Gastroesophageal sphincter (tissue), 4 donors: ENCODE data around the gene LRRC4. TPM values are rescaled to one million over a fixed set of nuclear protein-coding genes. Genes with fewer than 3 reads are reported as not detected.

Source experiments
- ATAC-seq: fragments of 150-250 bp; one replicate; pipeline ENCODE4 v1.9.1; 2016; ENCODE audit warnings: mild to moderate bottlenecking, moderate library complexity
- H3K27ac ChIP-seq, 4 donors: fragments of 200-600 bp; sonication (generic) in 3 of 4; 1 replicate in 3 of 4; 2 replicates in 1 of 4; pipeline ENCODE4 v1.5.1; 2016 to 2019
- H3K27me3 ChIP-seq: fragments of 200-600 bp; sonication (generic); one replicate; pipeline ENCODE4 v1.5.1; 2019
- H3K36me3 ChIP-seq, 2 donors: fragments of 200-600 bp; sonication (generic); one replicate each; pipeline ENCODE4 v1.5.1; 2019; ENCODE audit warnings: control low read depth in 1 of 2
- H3K4me1 ChIP-seq, 3 donors: fragments of 200-600 bp; sonication (generic); 1 replicate in 2 of 3; 2 replicates in 1 of 3; pipeline ENCODE4 v1.5.1; 2016 to 2019; ENCODE audit warnings: control low read depth in 2 of 3
- H3K4me3 ChIP-seq, 2 donors: fragments of 200-600 bp; sonication (generic); one replicate each; pipeline ENCODE4 v1.5.1; 2019; ENCODE audit warnings: mild to moderate bottlenecking in 1 of 2, moderate library complexity in 1 of 2
- H3K9me3 ChIP-seq, 3 donors: fragments of 200-600 bp; sonication (generic); one replicate each; pipeline ENCODE4 v1.5.1; 2017 to 2019; ENCODE audit warnings: control low read depth in 2 of 3
- EP300 ChIP-seq: sonication (generic); formaldehyde crosslinking; IDR thresholded peaks from one replicate; pipeline ENCODE4 v1.6.1; 2017; ENCODE audit warnings: antibody characterized with exemption, mild to moderate bottlenecking
- POLR2A ChIP-seq, 2 donors: fragments of 450-650 bp; IDR thresholded peaks; one replicate each; pipeline ENCODE4 v1.6.1; 2017; ENCODE audit warnings: antibody characterized with exemption in 2 of 2, mild to moderate bottlenecking in 2 of 2, moderate library complexity in 1 of 2
- POLR2AphosphoS5 ChIP-seq: sonication (generic); formaldehyde crosslinking; IDR thresholded peaks from one replicate; pipeline ENCODE4 v1.6.1; 2017; ENCODE audit warnings: antibody characterized with exemption
- WGBS, 2 donors: methylation state at CpG; one replicate each; pipeline ENCODE4 v1.1.5; 2018; ENCODE audit warnings: low coverage in 1 of 2; 5-methylcytosine and 5-hydroxymethylcytosine counted together
- total RNA-seq, 4 donors: library from RNA; depleted of rRNA; stranded (reverse); fragments of >200 nt; gene quantifications; one replicate each; pipeline ENCODE4 v1.1.0, GENCODE V29; 2016
- TF ChIP-seq, protein P1 (sequence below), 4 experiments: fragments of 200-600 bp in 2 of 4; fragments of 450-650 bp in 2 of 4; sonication (generic) in 1 of 4; IDR thresholded peaks; one replicate each; pipeline ENCODE4 v1.5.1; 2017 to 2019; ENCODE audit warnings: antibody characterized with exemption in 4 of 4, mild to moderate bottlenecking in 2 of 4, moderate library complexity in 2 of 4

The LRRC4 gene
- total RNA-seq, 4 donors from 2014 or later, result 0.39 to 1.9 (median 0.82) TPM; not detected in 1

DNA sequence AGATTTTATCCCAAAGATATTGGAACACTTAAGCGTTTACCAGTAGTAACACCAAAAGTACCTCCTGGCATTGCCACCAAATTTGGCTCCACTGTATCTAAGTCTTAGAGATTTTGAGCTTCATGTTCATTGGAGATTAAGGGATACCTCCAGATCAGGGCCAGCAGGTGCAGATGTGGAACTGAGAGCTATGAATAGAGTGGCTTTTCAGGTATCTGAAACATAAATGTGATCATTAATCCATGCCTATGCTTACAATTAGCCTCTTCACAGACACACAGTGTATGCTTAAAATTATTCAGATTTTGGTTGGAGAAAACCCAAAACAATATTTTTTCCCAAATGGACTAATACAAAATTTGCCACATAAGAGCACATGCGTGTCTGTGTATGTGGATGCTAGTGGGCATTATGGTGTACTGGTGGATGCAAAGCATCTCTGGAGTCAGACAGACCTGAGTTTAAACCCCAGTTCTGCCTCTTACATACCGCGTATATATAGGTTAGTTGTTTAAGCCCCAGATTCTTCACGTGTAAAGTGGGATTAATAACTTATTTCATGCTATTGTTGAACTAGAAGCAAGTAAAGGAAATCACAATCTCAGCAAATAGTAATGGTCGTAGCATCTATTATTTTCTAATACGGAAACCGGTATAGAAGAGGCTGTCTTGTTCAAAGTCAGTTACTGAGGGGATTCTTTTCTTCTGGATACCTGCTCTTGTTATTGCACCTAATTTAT lies 6.8 kb upstream of the LRRC4 start:
- H3K27ac ChIP-seq, result no peak overlapping the region
- WGBS, 2 donors, result 88 to 93% methylated on average over 8 of the region's 8 CpGs
- no peak for ATAC-seq

DNA sequence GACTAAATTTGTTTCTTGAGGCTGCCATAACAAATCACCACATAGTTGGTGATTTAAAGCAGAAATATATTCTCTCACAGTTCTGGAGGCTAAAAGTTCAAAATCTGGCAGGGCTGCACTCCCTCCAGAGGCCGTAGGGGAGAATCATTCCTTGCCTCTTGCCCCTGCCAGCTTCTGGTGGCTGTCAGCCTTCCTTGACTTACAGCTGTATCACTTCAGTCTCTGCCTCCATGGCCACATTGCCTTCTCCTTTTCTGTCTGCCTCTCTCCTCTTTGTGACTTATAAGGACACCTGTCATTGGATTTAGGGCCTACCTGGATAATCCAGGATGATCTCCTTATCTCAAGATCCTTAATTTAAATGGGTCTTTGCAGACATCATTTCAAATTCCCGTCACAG lies 5.8 kb upstream of the LRRC4 start:
- no peak overlapping the region for H3K4me3 ChIP-seq
- ATAC-seq, result no peak
- peaks cover 9% of the 10 kb centered on the region for H3K27me3 ChIP-seq
- H3K27ac ChIP-seq, result no peak overlapping the region
- peaks cover 0 to 10% (median 0%) of the 10 kb centered on the region in 3 donors for H3K4me1 ChIP-seq
- H3K9me3 ChIP-seq, result no peaks in the 10 kb centered on the region
- WGBS, 2 donors, result 90% methylated on average over 1 of the region's 2 CpGs; no CpG with 5 or more reads in 1 of the 2 donors
- TF ChIP-seq POLR2AphosphoS5, result no peak
- TF ChIP-seq, protein P1, sequence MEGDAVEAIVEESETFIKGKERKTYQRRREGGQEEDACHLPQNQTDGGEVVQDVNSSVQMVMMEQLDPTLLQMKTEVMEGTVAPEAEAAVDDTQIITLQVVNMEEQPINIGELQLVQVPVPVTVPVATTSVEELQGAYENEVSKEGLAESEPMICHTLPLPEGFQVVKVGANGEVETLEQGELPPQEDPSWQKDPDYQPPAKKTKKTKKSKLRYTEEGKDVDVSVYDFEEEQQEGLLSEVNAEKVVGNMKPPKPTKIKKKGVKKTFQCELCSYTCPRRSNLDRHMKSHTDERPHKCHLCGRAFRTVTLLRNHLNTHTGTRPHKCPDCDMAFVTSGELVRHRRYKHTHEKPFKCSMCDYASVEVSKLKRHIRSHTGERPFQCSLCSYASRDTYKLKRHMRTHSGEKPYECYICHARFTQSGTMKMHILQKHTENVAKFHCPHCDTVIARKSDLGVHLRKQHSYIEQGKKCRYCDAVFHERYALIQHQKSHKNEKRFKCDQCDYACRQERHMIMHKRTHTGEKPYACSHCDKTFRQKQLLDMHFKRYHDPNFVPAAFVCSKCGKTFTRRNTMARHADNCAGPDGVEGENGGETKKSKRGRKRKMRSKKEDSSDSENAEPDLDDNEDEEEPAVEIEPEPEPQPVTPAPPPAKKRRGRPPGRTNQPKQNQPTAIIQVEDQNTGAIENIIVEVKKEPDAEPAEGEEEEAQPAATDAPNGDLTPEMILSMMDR (IDR thresholded peaks at IDR 0.05), result no peak
- no peak for TF ChIP-seq EP300
- TF ChIP-seq POLR2A (IDR thresholded peaks at IDR 0.05), result no peak
- peaks cover 0 to 1% of the 10 kb centered on the region in 2 donors for H3K36me3 ChIP-seq

More for the DNA sequence above, 6.8 kb upstream of the LRRC4 start:
- Histone ChIP-seq H3K36me3 (peaks cover 0 to 6% of the 10 kb centered on the region in 2 donors), H3K27me3 (no peaks in the 10 kb centered on the region), H3K4me3 (no peak overlapping the region), H3K9me3 (no peaks in the 10 kb centered on the region), H3K4me1 (peaks cover 0 to under 1% (median 0%) of the 10 kb centered on the region in 3 donors)
- TF ChIP-seq, protein P1 (IDR thresholded peaks at IDR 0.05), result no peak
- TF ChIP-seq EP300 (no peak), POLR2A (IDR thresholded peaks at IDR 0.05) (no peak), POLR2AphosphoS5 (no peak)

DNA sequence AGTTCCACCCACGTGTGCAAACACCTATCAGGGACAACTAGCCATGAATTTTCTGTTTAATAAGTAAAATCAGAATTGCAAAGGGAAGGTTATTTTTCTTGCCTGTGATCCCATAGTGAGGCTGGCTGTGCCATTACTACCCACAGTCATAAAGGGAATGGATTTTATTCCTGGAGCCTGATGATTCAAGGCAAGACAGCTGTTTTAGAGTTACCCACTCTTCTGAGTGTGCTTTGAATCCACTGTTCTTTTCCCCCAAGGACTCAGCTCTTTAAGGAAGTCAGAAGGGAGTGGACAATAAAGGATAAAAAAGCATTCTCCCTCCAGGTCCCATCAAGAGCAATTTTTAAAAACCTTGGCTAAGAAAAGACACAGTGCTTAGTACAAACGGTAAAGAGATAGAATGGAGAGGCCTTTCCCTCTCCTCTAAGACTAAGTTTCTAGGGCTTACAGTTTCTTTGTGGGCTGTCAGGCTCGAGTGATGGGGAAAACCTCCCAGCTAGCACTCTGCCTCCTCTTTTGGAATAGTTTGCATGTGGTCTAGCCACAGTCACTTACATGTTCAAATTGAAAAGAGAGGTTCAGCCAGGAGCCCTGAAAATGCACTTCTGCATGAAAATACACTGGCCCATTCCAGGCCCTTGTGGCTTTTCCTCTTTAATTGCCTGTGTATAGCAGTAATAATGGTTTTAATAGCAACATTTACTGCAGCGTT lies 5.1 kb upstream of the LRRC4 start:
- H3K9me3 ChIP-seq, result no peaks in the 10 kb centered on the region
- no peak for ATAC-seq
- no peaks in the 10 kb centered on the region for H3K36me3 ChIP-seq
- H3K4me1 ChIP-seq, result peaks cover 0 to 13% (median 0%) of the 10 kb centered on the region in 3 donors
- 83 to 95% methylated on average over 4 of the region's 4 CpGs for WGBS, 2 donors
- H3K27me3 ChIP-seq, result peaks cover 10% of the 10 kb centered on the region
- no peak overlapping the region for H3K4me3 ChIP-seq
- no peak for TF ChIP-seq POLR2AphosphoS5
- TF ChIP-seq, protein P1 (IDR thresholded peaks at IDR 0.05), result no peak
- no peak for TF ChIP-seq POLR2A (IDR thresholded peaks at IDR 0.05)
- no peak for TF ChIP-seq EP300
- H3K27ac ChIP-seq, result no peak overlapping the region

DNA sequence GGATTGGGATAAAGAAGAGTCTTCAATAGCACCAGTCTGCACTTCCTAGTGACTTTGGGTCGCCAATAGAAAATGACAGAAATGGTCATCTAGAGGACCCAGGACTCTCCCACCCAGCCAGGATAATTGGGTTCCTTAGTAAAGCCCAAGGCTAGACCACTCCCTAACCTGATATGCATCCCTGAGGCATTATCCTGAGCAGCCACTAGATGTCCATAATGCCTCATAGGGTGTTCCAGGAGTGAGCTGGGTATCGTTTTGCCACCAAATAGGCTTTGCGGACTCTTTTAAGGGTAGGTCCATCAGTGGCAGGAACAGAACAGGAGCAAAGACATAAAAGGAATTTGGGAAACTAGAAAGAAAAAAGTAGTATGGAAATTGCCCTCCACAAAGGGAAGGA lies 4.5 kb upstream of the LRRC4 start:
- Histone ChIP-seq H3K4me1 (peaks cover 0 to 20% (median 4%) of the 10 kb centered on the region in 3 donors), H3K27ac (no peak overlapping the region), H3K9me3 (no peaks in the 10 kb centered on the region), H3K4me3 (no peak overlapping the region), H3K27me3 (peaks cover 14% of the 10 kb centered on the region), H3K36me3 (no peaks in the 10 kb centered on the region)
- TF ChIP-seq POLR2A (IDR thresholded peaks at IDR 0.05) (no peak), POLR2AphosphoS5 (no peak), EP300 (no peak)
- TF ChIP-seq, protein P1 (IDR thresholded peaks at IDR 0.05), result peak in 1 of 4 experiments; percentile 14
- no peak for ATAC-seq
- 90% methylated on average over 3 of the region's 3 CpGs; no CpG with 5 or more reads in 1 of the 2 donors for WGBS, 2 donors
